MCF 10A (cell line): Measurements from ENCODE around the gene SERAC1. TPM values are rescaled to one million over a fixed set of nuclear protein-coding genes. Genes with fewer than 3 reads are reported as not detected.

ENCODE experiments used
- BruUV-seq: library from RNA; stranded (reverse); fragments of 400-500 nt; replicated peaks from 2 replicates; lab custom pipeline; 2021; lab: Mats Ljungman, UMichigan
- CTCF ChIA-PET: fragments of 300-600 bp; sonication (Branson Sonifier 250); formaldehyde crosslinking; extraction: SDS; loops from one replicate; lab custom pipeline; 2021; ENCODE audit warnings: antibody characterized with exemption, inconsistent platforms; lab: Yijun Ruan, JAX
- POLR2A ChIA-PET: fragments of 300-600, 350-650 bp; sonication (Branson Sonifier 250); formaldehyde crosslinking; extraction: SDS; loops from one replicate; lab custom pipeline; 2020; ENCODE audit warnings: antibody characterized with exemption, inconsistent platforms; lab: Yijun Ruan, JAX
- DNase-seq: peaks from one replicate; pipeline ENCODE4 v3.0.0-alpha.2; 2018; ENCODE audit not compliant: unreplicated experiment
- H3K27ac Mint-ChIP-seq: one replicate; pipeline ENCODE4 v1.8.0; 2022; ENCODE audit warnings: mild to moderate bottlenecking, low read depth, mixed read lengths; ENCODE audit not compliant: unreplicated experiment
- H3K27me3 Mint-ChIP-seq: one replicate; pipeline ENCODE4 v1.8.0; 2022; ENCODE audit warnings: mixed read lengths; ENCODE audit not compliant: insufficient read depth, unreplicated experiment
- H3K36me3 Mint-ChIP-seq: one replicate; pipeline ENCODE4 v1.8.0; 2022; ENCODE audit warnings: mild to moderate bottlenecking, moderate library complexity, mixed read lengths; ENCODE audit not compliant: insufficient read depth, unreplicated experiment
- H3K4me1 Mint-ChIP-seq: one replicate; pipeline ENCODE4 v1.8.0; 2022; ENCODE audit warnings: mixed read lengths; ENCODE audit not compliant: insufficient read depth, unreplicated experiment
- H3K4me3 Mint-ChIP-seq: one replicate; pipeline ENCODE4 v1.8.0; 2022; ENCODE audit warnings: mild to moderate bottlenecking, moderate library complexity, mixed read lengths; ENCODE audit not compliant: unreplicated experiment
- H3K9me3 Mint-ChIP-seq: one replicate; pipeline ENCODE4 v1.8.0; 2022; ENCODE audit warnings: mixed read lengths; ENCODE audit not compliant: unreplicated experiment
- intact Hi-C: fragments of 100-400 bp; cut with micrococcal nuclease; formaldehyde crosslinking; loops from 2 replicates; pipeline ENCODE4 v1.14.1; 2022
- total RNA-seq: library from RNA; stranded (reverse); gene quantifications from 2 replicates; pipeline ENCODE4 v1.2.3, GENCODE V29; 2022
- TF ChIP-seq, protein P1 (sequence below): fragments of 200-600 bp; IDR thresholded peaks from one replicate; pipeline ENCODE4 v1.8.0; 2022; ENCODE audit warnings: antibody characterized with exemption, mild to moderate bottlenecking; ENCODE audit not compliant: unreplicated experiment

Gene SERAC1
- total RNA-seq, 1 experiment from 2014 or later = 5.3 TPM

DNA sequence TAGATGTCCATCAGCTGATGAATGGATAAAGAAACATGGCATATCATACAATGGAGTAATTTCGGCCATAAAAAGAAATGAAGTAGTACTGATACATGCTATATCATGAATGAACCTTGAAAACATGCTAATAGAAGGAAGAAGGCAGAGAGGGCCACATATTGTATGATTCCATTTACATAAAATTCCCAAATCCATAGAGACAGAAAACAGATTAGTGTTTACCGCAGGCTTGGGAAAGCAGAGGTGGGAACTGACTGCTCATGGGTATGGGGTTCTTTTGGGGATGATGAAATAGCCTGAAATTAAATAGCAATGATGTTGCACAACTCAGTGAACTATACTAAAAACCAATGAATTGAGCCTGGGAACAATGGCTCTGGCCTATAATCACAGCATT, 58.3 kb downstream of the SERAC1 start:
- peak; percentile 3 for DNase-seq
- Mint-ChIP-seq H3K4me1 (peaks cover 6% of the 10 kb centered on the region), H3K27ac (no peak overlapping the region), H3K36me3 (peaks cover 11% of the 10 kb centered on the region), H3K9me3 (no peaks in the 10 kb centered on the region), H3K4me3 (no peak overlapping the region), H3K27me3 (no peaks in the 10 kb centered on the region)
- CTCF ChIA-PET = no interaction called here
- intact Hi-C loops = no loop called here
- BruUV-seq = no TSS peak
- TF ChIP-seq, protein P1, sequence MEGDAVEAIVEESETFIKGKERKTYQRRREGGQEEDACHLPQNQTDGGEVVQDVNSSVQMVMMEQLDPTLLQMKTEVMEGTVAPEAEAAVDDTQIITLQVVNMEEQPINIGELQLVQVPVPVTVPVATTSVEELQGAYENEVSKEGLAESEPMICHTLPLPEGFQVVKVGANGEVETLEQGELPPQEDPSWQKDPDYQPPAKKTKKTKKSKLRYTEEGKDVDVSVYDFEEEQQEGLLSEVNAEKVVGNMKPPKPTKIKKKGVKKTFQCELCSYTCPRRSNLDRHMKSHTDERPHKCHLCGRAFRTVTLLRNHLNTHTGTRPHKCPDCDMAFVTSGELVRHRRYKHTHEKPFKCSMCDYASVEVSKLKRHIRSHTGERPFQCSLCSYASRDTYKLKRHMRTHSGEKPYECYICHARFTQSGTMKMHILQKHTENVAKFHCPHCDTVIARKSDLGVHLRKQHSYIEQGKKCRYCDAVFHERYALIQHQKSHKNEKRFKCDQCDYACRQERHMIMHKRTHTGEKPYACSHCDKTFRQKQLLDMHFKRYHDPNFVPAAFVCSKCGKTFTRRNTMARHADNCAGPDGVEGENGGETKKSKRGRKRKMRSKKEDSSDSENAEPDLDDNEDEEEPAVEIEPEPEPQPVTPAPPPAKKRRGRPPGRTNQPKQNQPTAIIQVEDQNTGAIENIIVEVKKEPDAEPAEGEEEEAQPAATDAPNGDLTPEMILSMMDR = no peak
- POLR2A ChIA-PET = no interaction called here

DNA sequence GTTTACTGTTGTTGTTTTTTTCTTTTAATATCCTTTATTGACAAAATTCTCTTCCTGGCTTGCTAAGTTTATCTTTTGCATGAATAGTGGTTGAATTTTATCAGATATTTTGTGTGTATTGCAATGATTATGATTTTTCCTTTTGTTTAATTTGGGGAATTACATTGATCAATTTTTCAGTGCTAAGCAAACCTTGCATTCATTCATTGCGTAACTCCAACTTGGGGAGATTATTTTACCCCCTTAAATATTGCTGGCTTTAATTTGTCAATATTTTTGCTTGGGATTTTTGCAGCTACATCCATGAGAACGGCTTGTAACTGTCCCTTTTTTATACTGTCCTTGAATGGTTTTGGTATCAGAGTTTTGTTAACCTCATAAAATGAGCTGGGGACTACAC, 63.4 kb downstream of the SERAC1 start:
- no peak overlapping the region for H3K27ac Mint-ChIP-seq
- peaks cover 3% of the 10 kb centered on the region for H3K4me1 Mint-ChIP-seq
- BruUV-seq = no TSS peak
- POLR2A ChIA-PET = no interaction called here
- intact Hi-C loops = no loop called here
- TF ChIP-seq, protein P1 = no peak
- CTCF ChIA-PET = no interaction called here
- no peaks in the 10 kb centered on the region for H3K9me3 Mint-ChIP-seq
- no peak overlapping the region for H3K4me3 Mint-ChIP-seq
- no peak for DNase-seq
- H3K36me3 Mint-ChIP-seq = peaks cover 1% of the 10 kb centered on the region
- H3K27me3 Mint-ChIP-seq = no peaks in the 10 kb centered on the region

DNA sequence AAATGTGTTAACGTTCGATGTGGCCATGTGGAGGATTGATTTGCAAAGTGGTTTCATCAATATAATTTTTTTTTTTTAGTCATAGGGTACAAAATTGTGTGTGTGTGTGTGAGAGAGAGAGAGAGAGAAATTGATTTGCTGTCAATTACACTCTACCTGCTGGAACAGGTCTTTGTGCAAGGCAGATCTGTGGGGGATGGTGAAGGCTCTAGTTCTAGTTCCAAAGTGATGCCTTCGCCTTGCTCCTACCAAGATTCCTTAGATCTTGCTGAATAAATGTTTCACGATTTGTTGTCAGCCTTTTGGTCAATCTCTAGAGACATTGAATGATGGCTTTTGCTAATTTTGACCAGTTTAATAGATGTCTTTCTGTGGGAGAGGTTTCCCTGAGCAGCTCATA, 64.8 kb downstream of the SERAC1 start:
- H3K27me3 Mint-ChIP-seq = no peaks in the 10 kb centered on the region
- H3K9me3 Mint-ChIP-seq = no peaks in the 10 kb centered on the region
- no TSS peak for BruUV-seq
- no peak for DNase-seq
- POLR2A ChIA-PET = interaction anchor here (0.6 kb wide), 1 partner anchor 82 kb away, joined by 3 read pairs; no protein-coding TSS in a partner anchor
- no peak overlapping the region for H3K4me3 Mint-ChIP-seq
- no peak overlapping the region for H3K27ac Mint-ChIP-seq
- peaks cover 2% of the 10 kb centered on the region for H3K36me3 Mint-ChIP-seq
- no peaks in the 10 kb centered on the region for H3K4me1 Mint-ChIP-seq
- intact Hi-C loops = no loop called here
- CTCF ChIA-PET = no interaction called here
- TF ChIP-seq, protein P1 = no peak

DNA sequence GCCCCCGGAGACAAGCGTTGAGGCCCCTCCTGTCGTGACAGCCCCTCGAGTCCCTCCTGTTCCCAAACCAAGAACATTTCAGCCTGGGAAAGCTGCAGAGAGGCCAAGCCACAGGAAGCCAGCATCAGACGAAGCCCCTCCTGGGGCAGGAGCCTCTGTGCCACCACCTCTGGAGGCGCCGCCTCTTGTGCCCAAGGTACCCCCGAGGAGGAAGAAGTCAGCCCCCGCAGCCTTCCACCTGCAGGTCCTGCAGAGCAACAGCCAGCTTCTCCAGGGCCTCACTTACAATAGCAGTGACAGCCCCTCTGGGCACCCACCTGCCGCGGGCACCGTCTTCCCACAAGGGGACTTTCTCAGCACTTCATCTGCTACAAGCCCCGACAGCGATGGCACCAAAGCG, 72.4 kb downstream of the SERAC1 start:
- H3K27me3 Mint-ChIP-seq = no peaks in the 10 kb centered on the region
- peaks cover 15% of the 10 kb centered on the region for H3K36me3 Mint-ChIP-seq
- ChIA-PET POLR2A (interaction anchor here (0.7 to 0.9 kb wide), 2 partner anchors 71 to 141 kb away, joined by 4 to 5 read pairs; no protein-coding TSS in a partner anchor), CTCF (interaction anchor here (0.9 kb wide), 1 partner anchor 9 kb away, joined by 3 read pairs; no protein-coding TSS in a partner anchor)
- TF ChIP-seq, protein P1 = no peak
- BruUV-seq = no TSS peak
- intact Hi-C loops = no loop called here
- no peak for DNase-seq
- H3K4me1 Mint-ChIP-seq = no peaks in the 10 kb centered on the region
- H3K4me3 Mint-ChIP-seq = no peak overlapping the region
- no peak overlapping the region for H3K27ac Mint-ChIP-seq
- no peaks in the 10 kb centered on the region for H3K9me3 Mint-ChIP-seq
